Esophagus squamous epithelium (tissue), 5 donors: ENCODE results near the gene STARD13. TPM values are rescaled to one million over a fixed set of nuclear protein-coding genes. Genes with fewer than 3 reads are reported as not detected.

Source experiments
- DNase-seq: peaks from one replicate; lab custom pipeline; 2025; lab: John Stamatoyannopoulos, UW
- H3K27ac ChIP-seq, 4 donors: fragments of 200-600 bp; sonication (generic); one replicate each; pipeline ENCODE4 v1.5.1; 2016 to 2019; ENCODE audit warnings: mild to moderate bottlenecking in 1 of 4
- H3K27me3 ChIP-seq, 4 donors: fragments of 200-600 bp; sonication (generic); 1 replicate in 3 of 4; 2 replicates in 1 of 4; pipeline versions ENCODE4 v1.5.1 to v1.6.0; 2017 to 2021; ENCODE audit warnings: antibody characterized with exemption in 1 of 4
- H3K36me3 ChIP-seq, 3 donors: fragments of 200-600 bp; sonication (generic); one replicate each; pipeline ENCODE4 v1.5.1; 2016 to 2019
- H3K4me1 ChIP-seq, 3 donors: fragments of 200-600 bp; sonication (generic); one replicate each; pipeline ENCODE4 v1.5.1; 2017 to 2019
- H3K4me3 ChIP-seq, 4 donors: fragments of 200-600 bp; sonication (generic); 1 replicate in 3 of 4; 2 replicates in 1 of 4; pipeline ENCODE4 v1.5.1; 2016 to 2019; ENCODE audit warnings: mild to moderate bottlenecking in 2 of 4, moderate library complexity in 1 of 4
- H3K9me3 ChIP-seq, 3 donors: fragments of 200-600 bp; sonication (generic); one replicate each; pipeline ENCODE4 v1.5.1; 2016 to 2019
- CTCF ChIP-seq, 6 experiments: fragments of 450-650 bp in 4 of 6; fragments of 200-600 bp in 2 of 6; sonication (generic) in 2 of 6; IDR thresholded peaks; one replicate each; pipeline ENCODE4 v1.5.1; 2016 to 2019; ENCODE audit warnings: antibody characterized with exemption in 6 of 6, mild to moderate bottlenecking in 4 of 6, moderate library complexity in 4 of 6
- POLR2A ChIP-seq, 4 donors: fragments of 450-650 bp; IDR thresholded peaks; one replicate each; pipeline ENCODE4 v1.6.1; 2017; ENCODE audit warnings: antibody characterized with exemption in 4 of 4, mild to moderate bottlenecking in 4 of 4, moderate library complexity in 3 of 4
- WGBS, 2 donors: methylation state at CpG; one replicate each; pipeline ENCODE4 v1.1.5; 2018; 5-methylcytosine and 5-hydroxymethylcytosine counted together
- intact Hi-C: fragments of 100-400 bp; cut with DNase I; formaldehyde crosslinking; loops from one replicate; pipeline ENCODE4 v1.15.0; 2022
- total RNA-seq, 4 donors: library from RNA; depleted of rRNA; stranded (reverse); fragments of >200 nt; gene quantifications; one replicate each; pipeline ENCODE4 v1.1.0, GENCODE V29; 2016
- donor health status: DM: yes; HTN: yes; CAD: no.

Gene STARD13
- total RNA-seq, 4 donors from 2014 or later: 1.3 to 18.7 (median 4.4) TPM

GRCh38 chr13:33174931-33175330 lies 110.6 kb downstream of the STARD13 start:
- H3K36me3 ChIP-seq: no peaks in the 10 kb centered on the region
- DNase-seq: no peak
- WGBS, 2 donors: 65 to 73% methylated on average over 2 of the region's 2 CpGs
- TF ChIP-seq POLR2A (IDR thresholded peaks at IDR 0.05) (no peak), CTCF (IDR thresholded peaks at IDR 0.05) (no peak)
- no peaks in the 10 kb centered on the region for H3K9me3 ChIP-seq
- peak overlapping the region in 3 of 4 donors; percentile 33 to 64 (median 48) for H3K27ac ChIP-seq
- H3K4me3 ChIP-seq: no peak overlapping the region
- H3K27me3 ChIP-seq: no peaks in the 10 kb centered on the region
- peaks cover 0 to 29% (median 0%) of the 10 kb centered on the region in 3 donors for H3K4me1 ChIP-seq
- intact Hi-C loops: no loop called here

- 79 to 85% methylated on average over 3 of the region's 3 CpGs for WGBS, 2 donors
- Histone ChIP-seq H3K9me3 (no peaks in the 10 kb centered on the region), H3K4me3 (no peak overlapping the region), H3K27ac (peak overlapping the region; percentile 23 to 48 (median 37)), H3K36me3 (no peaks in the 10 kb centered on the region), H3K4me1 (peaks cover 0 to 31% (median 0%) of the 10 kb centered on the region in 3 donors), H3K27me3 (no peaks in the 10 kb centered on the region)
- DNase-seq: no peak
- intact Hi-C loops: no loop called here
- TF ChIP-seq CTCF (IDR thresholded peaks at IDR 0.05) (no peak), POLR2A (IDR thresholded peaks at IDR 0.05) (no peak)
These were observed 111.1 kb downstream of the STARD13 start for GRCh38 chr13:33174491-33174890.

DNA sequence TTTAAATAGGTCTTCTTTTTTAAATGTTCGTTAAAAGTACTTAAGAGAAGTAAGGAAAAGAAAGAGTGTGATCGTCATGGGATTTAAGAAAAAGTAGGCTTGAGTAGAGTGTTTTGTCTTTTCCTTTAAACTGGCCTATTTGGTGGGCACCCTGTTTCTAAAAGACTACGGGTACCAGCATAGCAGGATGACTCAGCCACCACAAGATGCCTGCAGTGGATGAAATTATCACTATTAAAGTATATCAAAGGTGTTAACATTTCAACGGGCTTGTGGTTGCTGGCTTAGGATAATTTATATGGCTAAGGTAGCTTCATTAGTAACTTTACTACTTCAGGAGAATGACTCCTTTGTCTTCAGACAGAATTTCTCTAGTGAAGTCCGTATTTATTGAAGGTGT lies 112.6 kb downstream of the STARD13 start:
- 75 to 77% methylated on average over 5 of the region's 5 CpGs for WGBS, 2 donors
- intact Hi-C loops: no loop called here
- TF ChIP-seq POLR2A (IDR thresholded peaks at IDR 0.05) (no peak), CTCF (IDR thresholded peaks at IDR 0.05) (no peak)
- H3K27me3 ChIP-seq: no peaks in the 10 kb centered on the region
- H3K4me1 ChIP-seq: peaks cover 0 to 39% (median 0%) of the 10 kb centered on the region in 3 donors
- H3K9me3 ChIP-seq: no peaks in the 10 kb centered on the region
- no peak overlapping the region for H3K27ac ChIP-seq
- H3K4me3 ChIP-seq: no peak overlapping the region
- DNase-seq: no peak
- no peaks in the 10 kb centered on the region for H3K36me3 ChIP-seq

GRCh38 chr13:33172400-33172799 lies 113.2 kb downstream of the STARD13 start:
- peaks cover 0 to 44% (median 0%) of the 10 kb centered on the region in 3 donors for H3K4me1 ChIP-seq
- H3K4me3 ChIP-seq: no peak overlapping the region
- H3K27me3 ChIP-seq: no peaks in the 10 kb centered on the region
- no peak for DNase-seq
- intact Hi-C loops: no loop called here
- no peak for TF ChIP-seq POLR2A (IDR thresholded peaks at IDR 0.05)
- no peak for TF ChIP-seq CTCF (IDR thresholded peaks at IDR 0.05)
- no peaks in the 10 kb centered on the region for H3K36me3 ChIP-seq
- H3K27ac ChIP-seq: peak overlapping the region in 1 of 4 donors; percentile 4
- H3K9me3 ChIP-seq: no peaks in the 10 kb centered on the region
- 71 to 80% methylated on average over 2 of the region's 2 CpGs for WGBS, 2 donors

GRCh38 chr13:33169273-33169980 lies 116.1 kb downstream of the STARD13 start:
- H3K36me3 ChIP-seq: peaks cover 0 to 14% (median 0%) of the 10 kb centered on the region in 3 donors
- no peak for DNase-seq
- H3K27ac ChIP-seq: peak overlapping the region in 3 of 4 donors; percentile 41 to 67 (median 61)
- no peak for TF ChIP-seq CTCF (IDR thresholded peaks at IDR 0.05)
- TF ChIP-seq POLR2A (IDR thresholded peaks at IDR 0.05): no peak
- 49 to 70% methylated on average over 6 of the region's 6 CpGs for WGBS, 2 donors
- H3K4me1 ChIP-seq: peaks cover 0 to 26% (median 0%) of the 10 kb centered on the region in 3 donors
- intact Hi-C loops: no loop called here
- H3K9me3 ChIP-seq: no peaks in the 10 kb centered on the region
- no peak overlapping the region for H3K4me3 ChIP-seq
- H3K27me3 ChIP-seq: no peaks in the 10 kb centered on the region
